GM19193 (cell line): ENCODE data around the gene TIMM22.

Experiments
- POLR2A ChIP-seq: IDR thresholded peaks from 4 replicates; pipeline ENCODE4 v1.6.1; 2011; ENCODE audit not compliant: insufficient read depth, insufficient read length; ENCODE audit errors: extremely low read depth

Gene TIMM22

GRCh38 chr17:1006054-1006453 is 9.1 kb downstream of the TIMM22 start:
- TF ChIP-seq POLR2A, result no peak

- TF ChIP-seq POLR2A, result no peak
These were observed 10.5 kb downstream of the TIMM22 start for GRCh38 chr17:1007310-1008007.

- TF ChIP-seq POLR2A, result no peak
These were observed 11.3 kb downstream of the TIMM22 start for GRCh38 chr17:1008008-1008761.

- TF ChIP-seq POLR2A, result no peak
These were observed 12.5 kb downstream of the TIMM22 start for GRCh38 chr17:1009229-1010085.

GRCh38 chr17:1010086-1010450 is 13.1 kb downstream of the TIMM22 start:
- no peak for TF ChIP-seq POLR2A

GRCh38 chr17:1010586-1010985 is 13.7 kb downstream of the TIMM22 start:
- no peak for TF ChIP-seq POLR2A

GRCh38 chr17:1011138-1011537 is 14.2 kb downstream of the TIMM22 start:
- TF ChIP-seq POLR2A, result no peak

GRCh38 chr17:1011760-1012735 is 15.1 kb downstream of the TIMM22 start:
- TF ChIP-seq POLR2A, result no peak

GRCh38 chr17:1012823-1013728 is 16.1 kb downstream of the TIMM22 start:
- TF ChIP-seq POLR2A, result no peak

GRCh38 chr17:1013729-1014090 is 16.8 kb downstream of the TIMM22 start:
- no peak for TF ChIP-seq POLR2A

- TF ChIP-seq POLR2A, result no peak
These were observed 21.6 kb downstream of the TIMM22 start for GRCh38 chr17:1018547-1018946.

GRCh38 chr17:1019451-1019850 is 22.5 kb downstream of the TIMM22 start:
- TF ChIP-seq POLR2A, result no peak

- no peak for TF ChIP-seq POLR2A
These were observed 24.2 kb downstream of the TIMM22 start for GRCh38 chr17:1021147-1021546.
